Measurements from ENCODE around the gene APMAP. TPM values are rescaled to one million over a fixed set of nuclear protein-coding genes. Genes with fewer than 3 reads are reported as not detected.

Gene APMAP
- polyA plus RNA-seq, 1 donor, result 46.8 TPM

- Histone ChIP-seq H3K4me1 (ENCODE audit: control insufficient read depth, insufficient read depth, low read length) (no peaks in the 10 kb centered on the region), H3K27ac (ENCODE audit: low read length) (no peak overlapping the region), H3K27me3 (ENCODE audit: control insufficient read depth, insufficient read depth, low read length) (no peaks in the 10 kb centered on the region), H3K4me3 (ENCODE audit: low read length) (no peak overlapping the region), H3K36me3 (ENCODE audit: control insufficient read depth, insufficient read depth, low read length) (no peaks in the 10 kb centered on the region), H3K9me3 (ENCODE audit: control insufficient read depth, low read depth, low read length) (no peaks in the 10 kb centered on the region)
- no peak for DNase-seq
- WGBS (ENCODE audit: insufficient coverage, low lambda C conversion rate), result no CpG with 5 or more reads among the region's 3 CpGs
Measured at GRCh38 chr20:24943731-24944130, 48.8 kb downstream of the APMAP start.

- whole genome bisulfite sequencing (ENCODE audit: insufficient coverage, low lambda C conversion rate), result no CpG with 5 or more reads among the region's 4 CpGs
- H3K4me1 ChIP-seq (ENCODE audit: control insufficient read depth, insufficient read depth, low read length), result no peaks in the 10 kb centered on the region
- no peaks in the 10 kb centered on the region for H3K9me3 ChIP-seq (ENCODE audit: control insufficient read depth, low read depth, low read length)
- H3K4me3 ChIP-seq (ENCODE audit: low read length), result no peak overlapping the region
- no peaks in the 10 kb centered on the region for H3K27me3 ChIP-seq (ENCODE audit: control insufficient read depth, insufficient read depth, low read length)
- H3K36me3 ChIP-seq (ENCODE audit: control insufficient read depth, insufficient read depth, low read length), result no peaks in the 10 kb centered on the region
- H3K27ac ChIP-seq (ENCODE audit: low read length), result no peak overlapping the region
- no peak for DNase-seq
Measured at GRCh38 chr20:24943196-24943595, 49.4 kb downstream of the APMAP start.

GRCh38 chr20:24942679-24943078 is 49.9 kb downstream of the APMAP start:
- no peak for DNase-seq
- no CpG with 5 or more reads among the region's 6 CpGs for WGBS (ENCODE audit: insufficient coverage, low lambda C conversion rate)
- no peaks in the 10 kb centered on the region for H3K9me3 ChIP-seq (ENCODE audit: control insufficient read depth, low read depth, low read length)
- no peaks in the 10 kb centered on the region for H3K36me3 ChIP-seq (ENCODE audit: control insufficient read depth, insufficient read depth, low read length)
- H3K4me1 ChIP-seq (ENCODE audit: control insufficient read depth, insufficient read depth, low read length), result no peaks in the 10 kb centered on the region
- H3K27ac ChIP-seq (ENCODE audit: low read length), result no peak overlapping the region
- H3K4me3 ChIP-seq (ENCODE audit: low read length), result no peak overlapping the region
- no peaks in the 10 kb centered on the region for H3K27me3 ChIP-seq (ENCODE audit: control insufficient read depth, insufficient read depth, low read length)

- Histone ChIP-seq H3K9me3 (ENCODE audit: control insufficient read depth, low read depth, low read length) (peaks cover 4% of the 10 kb centered on the region), H3K27me3 (ENCODE audit: control insufficient read depth, insufficient read depth, low read length) (no peaks in the 10 kb centered on the region), H3K4me3 (ENCODE audit: low read length) (no peak overlapping the region), H3K4me1 (ENCODE audit: control insufficient read depth, insufficient read depth, low read length) (peaks cover 7% of the 10 kb centered on the region), H3K36me3 (ENCODE audit: control insufficient read depth, insufficient read depth, low read length) (no peaks in the 10 kb centered on the region), H3K27ac (ENCODE audit: low read length) (no peak overlapping the region)
- DNase-seq, result no peak
- no CpG with 5 or more reads among the region's 4 CpGs for WGBS (ENCODE audit: insufficient coverage, low lambda C conversion rate)
Measured at GRCh38 chr20:24939036-24939435, 53.5 kb downstream of the APMAP start.

GRCh38 chr20:24938498-24938897 is 54.1 kb downstream of the APMAP start:
- no peak for DNase-seq
- Histone ChIP-seq H3K4me1 (ENCODE audit: control insufficient read depth, insufficient read depth, low read length) (peaks cover 12% of the 10 kb centered on the region), H3K27ac (ENCODE audit: low read length) (no peak overlapping the region), H3K9me3 (ENCODE audit: control insufficient read depth, low read depth, low read length) (peaks cover 4% of the 10 kb centered on the region), H3K4me3 (ENCODE audit: low read length) (no peak overlapping the region), H3K36me3 (ENCODE audit: control insufficient read depth, insufficient read depth, low read length) (no peaks in the 10 kb centered on the region), H3K27me3 (ENCODE audit: control insufficient read depth, insufficient read depth, low read length) (no peaks in the 10 kb centered on the region)
- no CpG with 5 or more reads among the region's 5 CpGs for WGBS (ENCODE audit: insufficient coverage, low lambda C conversion rate)

GRCh38 chr20:24937579-24937978 is 55.0 kb downstream of the APMAP start:
- Histone ChIP-seq H3K27ac (ENCODE audit: low read length) (no peak overlapping the region), H3K9me3 (ENCODE audit: control insufficient read depth, low read depth, low read length) (peaks cover 7% of the 10 kb centered on the region), H3K27me3 (ENCODE audit: control insufficient read depth, insufficient read depth, low read length) (no peaks in the 10 kb centered on the region), H3K36me3 (ENCODE audit: control insufficient read depth, insufficient read depth, low read length) (no peaks in the 10 kb centered on the region), H3K4me3 (ENCODE audit: low read length) (no peak overlapping the region), H3K4me1 (ENCODE audit: control insufficient read depth, insufficient read depth, low read length) (peaks cover 15% of the 10 kb centered on the region)
- whole genome bisulfite sequencing (ENCODE audit: insufficient coverage, low lambda C conversion rate), result no CpG with 5 or more reads among the region's 1 CpG
- no peak for DNase-seq

- no peak overlapping the region for H3K27ac ChIP-seq (ENCODE audit: low read length)
- WGBS (ENCODE audit: insufficient coverage, low lambda C conversion rate), result no CpG with 5 or more reads among the region's 7 CpGs
- no peak for DNase-seq
- H3K4me3 ChIP-seq (ENCODE audit: low read length), result no peak overlapping the region
- peaks cover 7% of the 10 kb centered on the region for H3K9me3 ChIP-seq (ENCODE audit: control insufficient read depth, low read depth, low read length)
- H3K27me3 ChIP-seq (ENCODE audit: control insufficient read depth, insufficient read depth, low read length), result no peaks in the 10 kb centered on the region
- no peaks in the 10 kb centered on the region for H3K36me3 ChIP-seq (ENCODE audit: control insufficient read depth, insufficient read depth, low read length)
- H3K4me1 ChIP-seq (ENCODE audit: control insufficient read depth, insufficient read depth, low read length), result peaks cover 15% of the 10 kb centered on the region
Measured at GRCh38 chr20:24936526-24937407, 55.8 kb downstream of the APMAP start.

- WGBS (ENCODE audit: insufficient coverage, low lambda C conversion rate), result no CpG with 5 or more reads among the region's 4 CpGs
- no peak overlapping the region for H3K4me3 ChIP-seq (ENCODE audit: low read length)
- H3K9me3 ChIP-seq (ENCODE audit: control insufficient read depth, low read depth, low read length), result peaks cover 7% of the 10 kb centered on the region
- H3K27me3 ChIP-seq (ENCODE audit: control insufficient read depth, insufficient read depth, low read length), result no peaks in the 10 kb centered on the region
- H3K27ac ChIP-seq (ENCODE audit: low read length), result no peak overlapping the region
- no peaks in the 10 kb centered on the region for H3K36me3 ChIP-seq (ENCODE audit: control insufficient read depth, insufficient read depth, low read length)
- DNase-seq, result no peak
- peaks cover 15% of the 10 kb centered on the region for H3K4me1 ChIP-seq (ENCODE audit: control insufficient read depth, insufficient read depth, low read length)
Measured at GRCh38 chr20:24935766-24936525, 56.6 kb downstream of the APMAP start.

GRCh38 chr20:24935140-24935539 is 57.4 kb downstream of the APMAP start:
- Histone ChIP-seq H3K4me1 (ENCODE audit: control insufficient read depth, insufficient read depth, low read length) (peaks cover 22% of the 10 kb centered on the region), H3K36me3 (ENCODE audit: control insufficient read depth, insufficient read depth, low read length) (no peaks in the 10 kb centered on the region), H3K4me3 (ENCODE audit: low read length) (no peak overlapping the region), H3K27me3 (ENCODE audit: control insufficient read depth, insufficient read depth, low read length) (no peaks in the 10 kb centered on the region), H3K27ac (ENCODE audit: low read length) (no peak overlapping the region), H3K9me3 (ENCODE audit: control insufficient read depth, low read depth, low read length) (peaks cover 7% of the 10 kb centered on the region)
- no CpG with 5 or more reads among the region's 3 CpGs for WGBS (ENCODE audit: insufficient coverage, low lambda C conversion rate)
- DNase-seq, result no peak

GRCh38 chr20:24934716-24935115 is 57.8 kb downstream of the APMAP start:
- H3K36me3 ChIP-seq (ENCODE audit: control insufficient read depth, insufficient read depth, low read length), result no peaks in the 10 kb centered on the region
- H3K9me3 ChIP-seq (ENCODE audit: control insufficient read depth, low read depth, low read length), result peaks cover 7% of the 10 kb centered on the region
- H3K4me1 ChIP-seq (ENCODE audit: control insufficient read depth, insufficient read depth, low read length), result peaks cover 26% of the 10 kb centered on the region
- H3K27me3 ChIP-seq (ENCODE audit: control insufficient read depth, insufficient read depth, low read length), result no peaks in the 10 kb centered on the region
- no CpG with 5 or more reads among the region's 3 CpGs for WGBS (ENCODE audit: insufficient coverage, low lambda C conversion rate)
- H3K4me3 ChIP-seq (ENCODE audit: low read length), result no peak overlapping the region
- DNase-seq, result no peak
- peak overlapping the region; percentile 15 for H3K27ac ChIP-seq (ENCODE audit: low read length)

All from large intestine (tissue), 3 donors.